K562 (cell line): ENCODE measurements around the gene CDC42BPB. TPM values are rescaled to one million over a fixed set of nuclear protein-coding genes. Genes with fewer than 3 reads are reported as not detected.

Experiments used
- ATAC-seq: fragments of 200-7000 bp; cut with Tn5 transposase; 3 replicates; pipeline ENCODE4 v1.9.1; 2020; ENCODE audit warnings: moderate library complexity
- BruUV-seq: library from RNA; stranded (reverse); fragments of 400-500 nt; replicated peaks from 2 replicates; lab custom pipeline; 2021; lab: Mats Ljungman, UMichigan
- CTCF ChIA-PET: fragments of 300-600 bp; formaldehyde crosslinking; extraction: SDS; loops from one replicate; lab custom pipeline; 2021; ENCODE audit warnings: low intra/inter-chr PET ratio; lab: Yijun Ruan, JAX
- POLR2A ChIA-PET: fragments of 300-600, 350-650 bp; sonication (Branson Sonifier 250); formaldehyde crosslinking; extraction: SDS; loops from one replicate; lab custom pipeline; 2021; ENCODE audit warnings: antibody characterized with exemption, inconsistent platforms; lab: Yijun Ruan, JAX
- DNase-seq, 4 experiments: peaks; one replicate each; pipeline versions ENCODE4 v3.0.0 to v3.0.0-alpha.2; 2011 to 2018; ENCODE audit warnings: low spot score in 3 of 4, mixed read lengths in 3 of 4; ENCODE audit errors: extremely low read depth in 1 of 4
- FAIRE-seq: peaks from 2 replicates; lab custom pipeline; 2011; peaks lifted over from hg19 to GRCh38; lab: Jason Lieb, UNC
- H2AFZ ChIP-seq: 2 replicates; pipeline ENCODE4 v1.6.0; 2011; ENCODE audit warnings: low read depth, low read length, control low read depth, inconsistent platforms
- H3K27ac ChIP-seq: fragments of 200-600 bp; 3 replicates; pipeline ENCODE4 v1.8.0; 2011; ENCODE audit warnings: low read depth, mild to moderate bottlenecking, control low read depth, inconsistent platforms, low read length, moderate library complexity, mixed read lengths; ENCODE audit errors: extremely low read depth
- H3K27me3 ChIP-seq, 2 experiments: fragments of 300-600 bp in 1 of 2; 2 replicates in 1 of 2; 3 replicates in 1 of 2; pipeline versions ENCODE4 v1.6.0 to v1.8.0; 2011; ENCODE audit warnings: inconsistent platforms in 2 of 2, low read length in 2 of 2, mild to moderate bottlenecking in 1 of 2, mixed read lengths in 1 of 2, moderate library complexity in 1 of 2; ENCODE audit not compliant: control insufficient read depth in 2 of 2, insufficient read depth in 2 of 2
- H3K36me3 ChIP-seq: fragments of 300-600 bp; 3 replicates; pipeline ENCODE4 v1.8.0; 2011; ENCODE audit warnings: mild to moderate bottlenecking, low read length, inconsistent platforms; ENCODE audit not compliant: control insufficient read depth, insufficient read depth
- H3K4me1 ChIP-seq, 2 experiments: fragments of 200-600 bp in 1 of 2; replicated peaks in 1 of 2; 2 replicates in 1 of 2; 3 replicates in 1 of 2; pipeline versions ENCODE4 v1.5.1 to v1.8.0; 2011; ENCODE audit warnings: inconsistent platforms in 2 of 2, low read length in 2 of 2, mild to moderate bottlenecking in 1 of 2, mixed read lengths in 1 of 2, moderate library complexity in 1 of 2; ENCODE audit not compliant: control insufficient read depth in 2 of 2, insufficient read depth in 2 of 2
- H3K4me2 ChIP-seq: 2 replicates; pipeline ENCODE4 v1.6.1; 2011; ENCODE audit warnings: low read length, control low read depth, inconsistent platforms, mixed read lengths; ENCODE audit not compliant: insufficient read depth
- H3K4me3 ChIP-seq: fragments of 200-600 bp; sonication (generic), shearing (Covaris generic); 2 replicates; pipeline ENCODE4 v1.5.1; 2016; ENCODE audit warnings: control low read depth, inconsistent platforms
- H3K79me2 ChIP-seq: fragments of 200-600 bp; 3 replicates; pipeline ENCODE4 v1.8.0; 2011; ENCODE audit warnings: low read length, inconsistent platforms; ENCODE audit not compliant: control insufficient read depth, insufficient read depth
- H3K9ac ChIP-seq, 2 experiments: 2 replicates each; pipeline versions ENCODE4 v1.6.0 to v1.6.1; 2011; ENCODE audit warnings: low read depth in 2 of 2, low read length in 2 of 2, control low read depth in 1 of 2, inconsistent platforms in 1 of 2, mild to moderate bottlenecking in 1 of 2, mixed read lengths in 1 of 2; ENCODE audit not compliant: insufficient read depth in 1 of 2
- H3K9me1 ChIP-seq: one replicate; pipeline ENCODE4 v1.6.0; 2011; ENCODE audit warnings: inconsistent platforms, mild to moderate bottlenecking, low read length, moderate library complexity; ENCODE audit not compliant: control insufficient read depth, insufficient read depth
- H3K9me3 ChIP-seq: replicated peaks from 2 replicates; pipeline ENCODE4 v1.5.1; 2011; ENCODE audit warnings: low read depth, low read length, inconsistent platforms; ENCODE audit not compliant: control insufficient read depth, insufficient read depth
- H4K20me1 ChIP-seq: replicated peaks from 2 replicates; pipeline ENCODE4 v1.6.1; 2011; ENCODE audit warnings: low read length, inconsistent platforms, mixed read lengths; ENCODE audit not compliant: control insufficient read depth, insufficient read depth
- ATF2 ChIP-seq: sonication (generic); formaldehyde crosslinking; IDR thresholded peaks from 2 replicates; pipeline ENCODE4 v1.8.1; 2022; ENCODE audit warnings: missing genetic modification reagents
- DDX20 ChIP-seq: fragments of 450-650 bp; IDR thresholded peaks from 2 replicates; pipeline ENCODE4 v1.6.1; 2016; ENCODE audit warnings: missing genetic modification characterization, low read depth, mild to moderate bottlenecking, missing compliant biosample characterization, moderate library complexity
- DPF2 ChIP-seq: fragments of 450-650 bp; IDR thresholded peaks from 2 replicates; pipeline ENCODE4 v1.6.1; 2016
- ERF ChIP-seq: fragments of 450-650 bp; formaldehyde crosslinking; IDR thresholded peaks from 2 replicates; pipeline ENCODE4 v1.4.0; 2020; ENCODE audit warnings: mild to moderate bottlenecking, mixed read lengths
- FUS ChIP-seq: fragments of 200-400 bp; formaldehyde crosslinking; optimal IDR thresholded peaks from 2 replicates; pipeline ENCODE3; 2017; ENCODE audit warnings: low read depth, low read length
- GABPA ChIP-seq: fragments of 200-800 bp; sonication (Bioruptor generic); conservative IDR thresholded peaks from 2 replicates; pipeline ENCODE4 v1.6.1; 2016; ENCODE audit warnings: low read depth, missing genetic modification characterization, missing compliant biosample characterization
- GATAD2A ChIP-seq: fragments of 450-650 bp; IDR thresholded peaks from 2 replicates; pipeline ENCODE4 v1.6.1; 2017
- GTF2A2 ChIP-seq: IDR thresholded peaks from 2 replicates; pipeline ENCODE4 v1.6.1; 2016; ENCODE audit warnings: mild to moderate bottlenecking, missing genetic modification characterization, missing compliant biosample characterization
- JUNB ChIP-seq: fragments of 450-650 bp; formaldehyde crosslinking; conservative IDR thresholded peaks from 2 replicates; pipeline ENCODE4 v1.4.0; 2020; ENCODE audit warnings: mild to moderate bottlenecking
- LCOR ChIP-seq: sonication (generic); formaldehyde crosslinking; IDR thresholded peaks from 2 replicates; pipeline ENCODE4 v1.8.0; 2022; ENCODE audit warnings: mild to moderate bottlenecking, missing genetic modification reagents
- MCM3 ChIP-seq: fragments of 450-650 bp; IDR thresholded peaks from 2 replicates; pipeline ENCODE4 v1.6.1; 2016
- SAP30 ChIP-seq: fragments of 200-600 bp; sonication (generic); IDR thresholded peaks from 2 replicates; pipeline ENCODE4 v1.6.1; 2012; ENCODE audit warnings: borderline replicate concordance, low read depth, mild to moderate bottlenecking, moderate library complexity, low read length, control low read depth, inconsistent platforms; ENCODE audit not compliant: insufficient read depth, poor library complexity, severe bottlenecking
- TBL1XR1 ChIP-seq, 2 experiments: IDR thresholded peaks; 2 replicates each; pipeline ENCODE4 v1.6.1; 2012; ENCODE audit warnings: improper control_type of control experiment in 2 of 2, low read length in 2 of 2, mild to moderate bottlenecking in 1 of 2
- TBP ChIP-seq: optimal IDR thresholded peaks from 2 replicates; pipeline ENCODE3; 2011; ENCODE audit warnings: low read depth, low read length, improper control_type of control experiment
- ZBTB11 ChIP-seq, 3 experiments: fragments of 200-800 bp in 1 of 3; fragments of 250-450 bp in 1 of 3; fragments of 450-650 bp in 1 of 3; sonication (Bioruptor Pico) in 1 of 3; sonication (Bioruptor generic) in 1 of 3; formaldehyde crosslinking in 1 of 3; IDR thresholded peaks; 2 replicates each; pipeline versions ENCODE4 v1.6.1 to v1.8.0; 2016 to 2022; ENCODE audit warnings: mild to moderate bottlenecking in 2 of 3, missing genetic modification characterization in 2 of 3, missing compliant biosample characterization in 1 of 3, moderate library complexity in 1 of 3
- WGBS: fragments of 100-300 bp; shearing (Covaris generic); methylation state at CpG from one replicate; pipeline ENCODE4 v1.1.6; 2016; ENCODE audit warnings: low coverage, mixed read lengths; ENCODE audit not compliant: insufficient coverage; ENCODE audit errors: missing lambda C conversion rate; 5-methylcytosine and 5-hydroxymethylcytosine counted together
- in situ Hi-C: fragments of 300-500 bp; cut with MboI; formaldehyde crosslinking; loops from 4 replicates; pipeline ENCODE4 v1.15.0; 2018; ENCODE audit warnings: inconsistent platforms, mixed read lengths
- intact Hi-C: fragments of 100-400 bp; cut with micrococcal nuclease; formaldehyde crosslinking; loops from 2 replicates; pipeline ENCODE4 v1.14.2; 2022
- polyA plus RNA-seq, 8 experiments: library from polyadenylated mRNA; depleted of rRNA in 4 of 8; stranded (reverse) in 5 of 8; unstranded in 3 of 8; fragments of >200 nt; fragmentation: Nextera tagmentation in 2 of 8; fragmentation: Illumina TruSeq in 1 of 8; extraction: Ambion mirVana in 2 of 8; extraction: Trizol in 1 of 8; gene quantifications; 2 replicates each; pipeline versions ENCODE4 v1.2.1 to v1.2.3, GENCODE V29; 2011 to 2014; ENCODE audit warnings: inconsistent platforms in 1 of 8, missing spikeins in 1 of 8
- total RNA-seq, 7 experiments: library from RNA; depleted of rRNA in 6 of 7; stranded (reverse); fragments of >200 nt in 6 of 7; fragmentation: Illumina TruSeq in 2 of 7; extraction: Trizol in 2 of 7; gene quantifications; 2 replicates each; pipeline versions ENCODE4 v1.2.1 to v1.2.3, GENCODE V29; 2011 to 2021; ENCODE audit warnings: low replicate concordance in 1 of 7

Gene CDC42BPB
- total and polyA plus RNA-seq, 9 of the 15 experiments (the other 6 are each of a cell fraction or from before 2014, with no cell fraction given) = 0.07 to 24.3 (median 12.6) TPM

- Histone ChIP-seq H3K27me3 (no peaks in the 10 kb centered on the region), H4K20me1 (no peaks in the 10 kb centered on the region), H2AFZ (no peak overlapping the region), H3K36me3 (no peaks in the 10 kb centered on the region), H3K79me2 (no peaks in the 10 kb centered on the region; the same call in 2 of the 3 replicates), H3K9me1 (no peaks in the 10 kb centered on the region), H3K4me2 (no peak overlapping the region), H3K4me3 (no peak overlapping the region), H3K27ac (no peak overlapping the region), H3K9ac (no peak overlapping the region; a peak in 1 of 4 replicates), H3K9me3 (no peaks in the 10 kb centered on the region), H3K4me1 (peaks cover 5 to 9% of the 10 kb centered on the region in 2 experiments; a peak in 4 of 5 replicates)
- intact Hi-C loops (no loop called here), in situ Hi-C loops (no loop called here)
- no peak for DNase-seq
- WGBS = 85% methylated on average over 10 of the region's 31 CpGs
- BruUV-seq = no TSS peak
- ChIA-PET POLR2A (interaction anchor here (0.6 kb wide), 1 partner anchor 41 kb away, joined by 3 read pairs; no protein-coding TSS in a partner anchor), CTCF (interaction anchor here (0.6 kb wide), 1 partner anchor 102 kb away, joined by 3 read pairs; no protein-coding TSS in a partner anchor)
- no peak for FAIRE-seq
- ATAC-seq = no peak
- no peak for TF ChIP-seq ERF
- TF ChIP-seq GTF2A2 = no peak
- no peak for TF ChIP-seq LCOR
- TF ChIP-seq DPF2 = no peak
- no peak for TF ChIP-seq ATF2 (CRISPR knock-in tag)
- no peak for TF ChIP-seq MCM3
- no peak for TF ChIP-seq ZBTB11 (CRISPR knock-in tag; IDR thresholded peaks at IDR 0.05)
- TF ChIP-seq TBL1XR1 (IDR thresholded peaks at IDR 0.05; ENCODE audit: low read length in 2 of 2) = no peak
- TF ChIP-seq GATAD2A = no peak
- no peak for TF ChIP-seq DDX20 (tag)
- no peak for TF ChIP-seq TBP
- TF ChIP-seq SAP30 = no peak
- TF ChIP-seq GABPA (tag) = no peak
- no peak for TF ChIP-seq JUNB (CRISPR knock-in tag)
- TF ChIP-seq FUS = no peak
These were observed 36.8 kb downstream of the CDC42BPB start for GRCh38 chr14:103020271-103021170.
